GM04504 (cell line): Measurements from ENCODE around the gene LUZP1.
A peak's percentile ranks its signal among the peaks of the same experiment; 100 is the strongest.

Experiments
- DNase-seq: peaks from one replicate; pipeline ENCODE4 v3.0.0-alpha.2; 2012; ENCODE audit warnings: low read depth

LUZP1 gene

GRCh38 chr1:23152966-23153684 is 15.5 kb downstream of the LUZP1 start:
- no peak for DNase-seq

GRCh38 chr1:23150742-23151141 is 17.9 kb downstream of the LUZP1 start:
- no peak for DNase-seq

- DNase-seq, result no peak
Measured at GRCh38 chr1:23150125-23150524, 18.5 kb downstream of the LUZP1 start.

GRCh38 chr1:23149114-23149513 is 19.5 kb downstream of the LUZP1 start:
- DNase-seq, result no peak

- DNase-seq, result no peak
Measured at GRCh38 chr1:23148084-23148483, 20.6 kb downstream of the LUZP1 start.

- no peak for DNase-seq
Measured at GRCh38 chr1:23140940-23141596, 27.6 kb downstream of the LUZP1 start.

- DNase-seq, result no peak
Measured at GRCh38 chr1:23135268-23135667, 33.4 kb downstream of the LUZP1 start.

- no peak for DNase-seq
Measured at GRCh38 chr1:23134055-23134454, 34.6 kb downstream of the LUZP1 start.

GRCh38 chr1:23133587-23133986 is 35.1 kb downstream of the LUZP1 start:
- DNase-seq, result no peak

- no peak for DNase-seq
Measured at GRCh38 chr1:23132033-23132432, 36.6 kb downstream of the LUZP1 start.

GRCh38 chr1:23129846-23130245 is 38.8 kb downstream of the LUZP1 start:
- DNase-seq, result no peak

GRCh38 chr1:23126801-23127200 is 41.9 kb downstream of the LUZP1 start:
- no peak for DNase-seq

GRCh38 chr1:23126200-23126599 is 42.5 kb downstream of the LUZP1 start:
- DNase-seq, result no peak

- no peak for DNase-seq
Measured at GRCh38 chr1:23125489-23125888, 43.2 kb downstream of the LUZP1 start.

- DNase-seq, result no peak
Measured at GRCh38 chr1:23124259-23125026, 44.2 kb downstream of the LUZP1 start.

GRCh38 chr1:23123528-23123927 is 45.1 kb downstream of the LUZP1 start:
- DNase-seq, result no peak

- DNase-seq, result no peak
Measured at GRCh38 chr1:23122796-23123195, 45.9 kb downstream of the LUZP1 start.

GRCh38 chr1:23122023-23122748 is 46.5 kb downstream of the LUZP1 start:
- peak; percentile 46 for DNase-seq

- DNase-seq, result no peak
Measured at GRCh38 chr1:23120383-23120782, 48.3 kb downstream of the LUZP1 start.

- no peak for DNase-seq
Measured at GRCh38 chr1:23118957-23119792, 49.5 kb downstream of the LUZP1 start.

- no peak for DNase-seq
Measured at GRCh38 chr1:23118407-23118806, 50.2 kb downstream of the LUZP1 start.
